IgD-negative memory B cell (primary cell): ENCODE data around the gene RPS26. TPM values are rescaled to one million over a fixed set of nuclear protein-coding genes. Genes with fewer than 3 reads are reported as not detected.
A peak's percentile ranks its signal among the peaks of the same experiment; 100 is the strongest.

Source experiments
- H3K27ac Mint-ChIP-seq, 3 donors: one replicate each; pipeline ENCODE4 v1.8.0; 2020 to 2022; ENCODE audit warnings: mild to moderate bottlenecking in 3 of 3, mixed read lengths in 3 of 3, moderate library complexity in 1 of 3
- H3K27me3 Mint-ChIP-seq: one replicate; pipeline ENCODE4 v1.8.0; 2021; ENCODE audit warnings: mixed read lengths
- H3K36me3 Mint-ChIP-seq: one replicate; pipeline ENCODE4 v1.8.0; 2020; ENCODE audit warnings: mild to moderate bottlenecking, mixed read lengths
- H3K4me1 Mint-ChIP-seq, 3 donors: one replicate each; pipeline ENCODE4 v1.8.0; 2020 to 2022; ENCODE audit warnings: mixed read lengths in 3 of 3, mild to moderate bottlenecking in 1 of 3
- H3K4me3 Mint-ChIP-seq, 4 donors: one replicate each; pipeline ENCODE4 v1.8.0; 2020 to 2022; ENCODE audit warnings: mild to moderate bottlenecking in 4 of 4, mixed read lengths in 4 of 4, moderate library complexity in 3 of 4
- H3K9me3 Mint-ChIP-seq, 3 donors: one replicate each; pipeline ENCODE4 v1.8.0; 2020 to 2021; ENCODE audit warnings: mixed read lengths in 3 of 3, mild to moderate bottlenecking in 1 of 3
- polyA plus RNA-seq: library from polyadenylated mRNA; unstranded; fragments of 300-500 nt; fragmentation: Illumina TruSeq; gene quantifications from one replicate; pipeline ENCODE4 v1.2.3, GENCODE V29; 2021

RPS26 gene
- polyA plus RNA-seq, 1 donor from 2014 or later: 1,297 TPM

GRCh38 chr12:56079723-56080555, 38.2 kb downstream of the RPS26 start, which contains the start of gene ERBB3:
Gene ERBB3, plus strand, starts transcription at chr12:56080165. Its CDS starts 136 bp downstream, at chr12:56080301.
- Mint-ChIP-seq H3K27me3 (peaks cover 18% of the 10 kb centered on the region), H3K4me1 (peaks cover 0 to 10% (median 1%) of the 10 kb centered on the region in 3 donors), H3K9me3 (no peaks in the 10 kb centered on the region), H3K36me3 (no peaks in the 10 kb centered on the region), H3K27ac (no peak within 1 kb of the TSS), H3K4me3 (peak within 1 kb of the TSS; percentile 78 to 93 (median 88))

- no peaks in the 10 kb centered on the region for H3K36me3 Mint-ChIP-seq
- H3K9me3 Mint-ChIP-seq: no peaks in the 10 kb centered on the region
- H3K27me3 Mint-ChIP-seq: peaks cover 18% of the 10 kb centered on the region
- peaks cover 0 to 10% (median 1%) of the 10 kb centered on the region in 3 donors for H3K4me1 Mint-ChIP-seq
- H3K4me3 Mint-ChIP-seq: peak overlapping the region; percentile 78 to 92 (median 86)
- H3K27ac Mint-ChIP-seq: no peak overlapping the region
Measured at GRCh38 chr12:56080556-56081138, 38.9 kb downstream of the RPS26 start.

GRCh38 chr12:56081393-56082347, 40.0 kb downstream of the RPS26 start:
- peaks cover 0 to 10% (median 1%) of the 10 kb centered on the region in 3 donors for H3K4me1 Mint-ChIP-seq
- H3K36me3 Mint-ChIP-seq: no peaks in the 10 kb centered on the region
- H3K4me3 Mint-ChIP-seq: peak overlapping the region in 3 of 4 donors; percentile 45 to 78 (median 63)
- peaks cover 18% of the 10 kb centered on the region for H3K27me3 Mint-ChIP-seq
- no peaks in the 10 kb centered on the region for H3K9me3 Mint-ChIP-seq
- H3K27ac Mint-ChIP-seq: no peak overlapping the region

GRCh38 chr12:56082382-56082781, 40.7 kb downstream of the RPS26 start:
- Mint-ChIP-seq H3K36me3 (no peaks in the 10 kb centered on the region), H3K4me1 (peaks cover 0 to 10% (median 1%) of the 10 kb centered on the region in 3 donors), H3K4me3 (peak overlapping the region in 1 of 4 donors; percentile 57), H3K27ac (no peak overlapping the region), H3K27me3 (peaks cover 18% of the 10 kb centered on the region), H3K9me3 (no peaks in the 10 kb centered on the region)

- H3K4me1 Mint-ChIP-seq: peaks cover 0 to 10% (median 1%) of the 10 kb centered on the region in 3 donors
- H3K27me3 Mint-ChIP-seq: peaks cover 18% of the 10 kb centered on the region
- no peaks in the 10 kb centered on the region for H3K9me3 Mint-ChIP-seq
- H3K36me3 Mint-ChIP-seq: no peaks in the 10 kb centered on the region
- H3K4me3 Mint-ChIP-seq: no peak overlapping the region
- H3K27ac Mint-ChIP-seq: no peak overlapping the region
Measured at GRCh38 chr12:56082967-56083366, 41.2 kb downstream of the RPS26 start.

- H3K36me3 Mint-ChIP-seq: no peaks in the 10 kb centered on the region
- H3K9me3 Mint-ChIP-seq: no peaks in the 10 kb centered on the region
- no peak overlapping the region for H3K4me3 Mint-ChIP-seq
- H3K4me1 Mint-ChIP-seq: peaks cover 0 to 1% (median 0%) of the 10 kb centered on the region in 3 donors
- H3K27ac Mint-ChIP-seq: no peak overlapping the region
- peaks cover 13% of the 10 kb centered on the region for H3K27me3 Mint-ChIP-seq
Measured at GRCh38 chr12:56084958-56085543, 43.3 kb downstream of the RPS26 start.

- Mint-ChIP-seq H3K36me3 (no peaks in the 10 kb centered on the region), H3K27ac (no peak overlapping the region), H3K4me3 (no peak overlapping the region), H3K9me3 (no peaks in the 10 kb centered on the region), H3K4me1 (no peaks in the 10 kb centered on the region), H3K27me3 (peaks cover 9% of the 10 kb centered on the region)
Measured at GRCh38 chr12:56086096-56086495, 44.4 kb downstream of the RPS26 start.

GRCh38 chr12:56086608-56087007, 44.9 kb downstream of the RPS26 start:
- Mint-ChIP-seq H3K9me3 (no peaks in the 10 kb centered on the region), H3K4me3 (no peak overlapping the region), H3K36me3 (no peaks in the 10 kb centered on the region), H3K4me1 (no peaks in the 10 kb centered on the region), H3K27me3 (peaks cover 6% of the 10 kb centered on the region), H3K27ac (no peak overlapping the region)

- no peak overlapping the region for H3K4me3 Mint-ChIP-seq
- no peaks in the 10 kb centered on the region for H3K4me1 Mint-ChIP-seq
- no peaks in the 10 kb centered on the region for H3K9me3 Mint-ChIP-seq
- no peak overlapping the region for H3K27ac Mint-ChIP-seq
- no peaks in the 10 kb centered on the region for H3K36me3 Mint-ChIP-seq
- peaks cover 3% of the 10 kb centered on the region for H3K27me3 Mint-ChIP-seq
Measured at GRCh38 chr12:56087220-56087619, 45.5 kb downstream of the RPS26 start.

Other genes with a start within 250 kb of the RPS26 start
- gene SARNP, start 224.2 kb upstream of the RPS26 start, polyA plus RNA-seq: 94.2 TPM
- 97.5 TPM for gene ORMDL2, start 223.9 kb upstream of the RPS26 start, polyA plus RNA-seq
- gene DNAJC14, start 212.3 kb upstream of the RPS26 start, polyA plus RNA-seq: 35.9 TPM
- gene MMP19, start 199.0 kb upstream of the RPS26 start, polyA plus RNA-seq: not detected
- 76.5 TPM for gene PYM1, start 114.0 kb upstream of the RPS26 start, polyA plus RNA-seq
- 114 TPM for gene DGKA, start 110.8 kb upstream of the RPS26 start, polyA plus RNA-seq
- 1.1 TPM for gene PMEL, start 75.9 kb upstream of the RPS26 start, polyA plus RNA-seq
- gene CDK2, start 75.1 kb upstream of the RPS26 start, polyA plus RNA-seq: 8.9 TPM
- gene RAB5B, start 67.8 kb upstream of the RPS26 start, polyA plus RNA-seq: 54.7 TPM
- gene SUOX, start 44.6 kb upstream of the RPS26 start, polyA plus RNA-seq: 1.3 TPM
- 0.35 TPM for gene IKZF4, start 20.9 kb upstream of the RPS26 start, polyA plus RNA-seq
- gene ERBB3, start 38.2 kb downstream of the RPS26 start, polyA plus RNA-seq: 0.83 TPM
- 112 TPM for gene PA2G4, start 62.6 kb downstream of the RPS26 start, polyA plus RNA-seq
- gene RPL41, start 74.7 kb downstream of the RPS26 start, polyA plus RNA-seq: 8,874 TPM
- 2.9 TPM for gene ZC3H10, start 76.3 kb downstream of the RPS26 start, polyA plus RNA-seq
- 156 TPM for gene ESYT1, start 86.3 kb downstream of the RPS26 start, polyA plus RNA-seq
- 25.2 TPM for gene MYL6B, start 110.7 kb downstream of the RPS26 start, polyA plus RNA-seq
- gene MYL6, start 116.4 kb downstream of the RPS26 start, polyA plus RNA-seq: 1,656 TPM
- 81.9 TPM for gene SMARCC2, start 147.6 kb downstream of the RPS26 start, polyA plus RNA-seq
- 104 TPM for gene RNF41, start 180.0 kb downstream of the RPS26 start, polyA plus RNA-seq
- gene NABP2, start 182.4 kb downstream of the RPS26 start, polyA plus RNA-seq: 6.5 TPM
- gene SLC39A5, start 188.1 kb downstream of the RPS26 start, polyA plus RNA-seq: not detected
- 19.6 TPM for gene ANKRD52, start 216.5 kb downstream of the RPS26 start, polyA plus RNA-seq
- 15.1 TPM for gene COQ10A, start 225.0 kb downstream of the RPS26 start, polyA plus RNA-seq